GM11168 (cell line): Measurements from ENCODE around the gene ZNF786.
"Not testable (repeated sequence)": the region's sequence is repeated elsewhere in the genome, so short reads cannot be mapped to it uniquely, and the experiment has no call there.

ENCODE experiments used
- in situ Hi-C: fragments of 300-500 bp; cut with MboI; formaldehyde crosslinking; loops from one replicate; pipeline ENCODE4 v1.12.0; 2022; ENCODE audit warnings: low sequenced_read_pairs; ENCODE audit not compliant: unreplicated experiment

ZNF786 gene

DNA sequence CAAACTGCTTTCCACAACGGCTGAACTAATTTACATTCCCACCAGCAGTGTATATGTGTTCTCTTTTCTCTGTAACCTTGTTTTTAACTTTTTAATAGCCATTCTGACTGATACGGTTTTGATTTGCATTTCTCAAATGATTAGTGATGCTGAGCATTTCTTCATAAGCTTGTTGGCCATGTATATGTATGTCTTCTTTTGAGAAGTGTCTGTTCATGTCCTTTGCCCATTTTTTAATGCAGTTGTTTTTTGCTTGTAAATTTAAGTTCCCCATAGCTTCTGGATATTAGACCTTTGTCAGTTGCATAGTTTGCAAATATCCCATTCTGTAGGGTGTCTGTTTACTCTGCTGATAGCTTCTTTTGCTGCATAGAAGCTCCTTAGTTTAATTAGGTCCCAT, 6.1 kb downstream of the ZNF786 start:
- in situ Hi-C loops = no loop called here

- in situ Hi-C loops = no loop called here
These were observed 8.6 kb downstream of the ZNF786 start for GRCh38 chr7:149081914-149082313.

DNA sequence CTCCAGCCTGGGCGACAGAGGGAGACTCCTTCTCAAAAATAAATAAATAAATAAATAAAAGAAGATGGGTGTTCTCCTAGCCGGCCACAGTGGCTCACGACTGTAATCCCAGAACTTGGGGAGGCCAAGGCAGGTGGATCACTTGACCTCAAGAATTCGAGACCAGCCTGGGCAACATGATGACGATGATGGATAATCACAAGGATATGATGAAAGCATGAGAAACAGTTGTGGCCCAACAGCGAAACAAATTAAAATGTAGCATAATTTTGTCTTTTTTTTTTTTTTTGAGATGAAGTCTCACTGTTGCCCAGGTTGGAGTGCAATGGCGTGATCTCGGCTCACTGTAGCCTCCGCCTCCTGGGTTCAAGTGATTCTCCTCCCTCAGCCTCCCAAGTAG, 12.9 kb downstream of the ZNF786 start:
- in situ Hi-C loops = no loop called here

- in situ Hi-C loops = no loop called here
These were observed 15.2 kb downstream of the ZNF786 start for GRCh38 chr7:149075286-149075685.

DNA sequence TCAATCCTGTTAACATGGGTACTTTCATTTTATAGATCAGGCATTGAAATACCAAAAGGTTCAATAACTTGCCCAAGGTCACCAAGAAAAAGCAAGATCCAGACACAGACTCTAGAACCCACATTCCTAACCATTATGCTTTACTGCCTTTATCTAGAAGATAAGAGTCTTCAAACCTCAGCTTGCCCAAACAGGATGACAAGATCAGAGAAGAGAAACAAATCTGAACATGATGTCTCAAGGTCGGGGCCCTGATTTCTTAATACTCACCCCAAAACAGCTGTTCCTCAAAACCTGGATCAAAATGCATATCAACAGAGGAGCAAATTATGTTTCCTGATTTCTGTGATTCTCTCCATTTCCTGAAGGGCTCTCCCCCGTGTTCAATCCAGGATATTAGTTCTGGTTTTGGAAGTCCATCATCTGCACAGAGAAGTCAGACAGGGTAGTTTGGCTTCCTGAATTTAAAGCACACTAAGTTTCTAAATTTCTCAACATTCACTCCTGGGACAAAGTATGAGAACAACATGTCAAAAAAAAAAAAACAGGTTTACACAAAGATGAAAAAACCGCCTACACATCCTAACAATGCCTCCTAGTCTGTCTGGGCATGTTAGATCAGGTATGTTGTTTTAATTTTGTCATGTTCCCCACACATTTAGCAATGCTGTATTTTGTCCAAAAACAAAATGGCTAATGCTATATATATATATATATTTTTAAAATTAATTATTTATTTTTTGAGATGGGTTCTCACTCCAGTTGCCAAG, 16.2 kb downstream of the ZNF786 start:
- in situ Hi-C loops = no loop called here

- in situ Hi-C loops = no loop called here
These were observed 18.1 kb downstream of the ZNF786 start for GRCh38 chr7:149072438-149072775.

DNA sequence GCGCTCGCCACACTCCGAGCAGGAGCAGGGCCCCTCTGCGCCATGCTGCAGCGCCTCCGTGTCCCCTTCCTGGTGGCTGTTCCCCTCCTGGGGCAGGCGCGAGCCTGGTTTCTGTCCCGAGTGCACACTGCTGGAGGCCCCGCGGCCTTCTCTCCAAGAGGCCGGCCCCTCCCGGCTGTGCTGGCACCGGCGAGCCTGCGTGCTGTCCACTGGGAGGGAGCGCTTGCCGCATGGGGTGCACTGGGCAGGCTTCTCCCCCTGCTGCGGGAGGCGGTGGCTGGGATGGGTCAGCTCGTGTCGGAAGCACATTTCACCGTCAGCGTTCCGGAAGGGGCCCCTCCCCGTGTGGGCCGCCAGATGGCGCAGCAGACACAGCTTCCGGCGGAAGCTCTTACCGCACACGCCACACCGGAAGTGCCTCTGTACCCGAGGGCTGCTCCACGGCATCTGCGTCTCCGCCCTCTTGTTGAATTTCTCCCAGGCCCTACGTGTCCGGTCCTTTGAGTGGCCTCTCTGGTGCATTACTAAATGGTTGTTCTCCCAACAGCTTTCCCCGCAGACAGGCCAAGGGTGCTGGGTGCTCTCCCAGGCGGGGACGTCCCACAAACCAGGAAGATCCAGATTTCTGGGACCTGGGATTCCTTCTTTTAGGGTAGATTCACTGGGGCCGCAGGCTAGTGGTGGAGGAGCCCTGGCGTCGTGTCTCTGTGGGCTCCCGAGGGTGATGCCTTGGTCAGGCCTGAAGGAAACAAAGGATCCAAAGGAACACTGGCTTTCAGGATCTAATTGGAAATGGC, 18.7 kb downstream of the ZNF786 start:
- in situ Hi-C loops = no loop called here

- in situ Hi-C loops = no loop called here
These were observed 19.3 kb downstream of the ZNF786 start for GRCh38 chr7:149071182-149071635.

GRCh38 chr7:149070372-149071125, 20.0 kb downstream of the ZNF786 start:
- in situ Hi-C loops = no loop called here

- in situ Hi-C loops = no loop called here
These were observed 22.6 kb downstream of the ZNF786 start for GRCh38 chr7:149067869-149068268.

DNA sequence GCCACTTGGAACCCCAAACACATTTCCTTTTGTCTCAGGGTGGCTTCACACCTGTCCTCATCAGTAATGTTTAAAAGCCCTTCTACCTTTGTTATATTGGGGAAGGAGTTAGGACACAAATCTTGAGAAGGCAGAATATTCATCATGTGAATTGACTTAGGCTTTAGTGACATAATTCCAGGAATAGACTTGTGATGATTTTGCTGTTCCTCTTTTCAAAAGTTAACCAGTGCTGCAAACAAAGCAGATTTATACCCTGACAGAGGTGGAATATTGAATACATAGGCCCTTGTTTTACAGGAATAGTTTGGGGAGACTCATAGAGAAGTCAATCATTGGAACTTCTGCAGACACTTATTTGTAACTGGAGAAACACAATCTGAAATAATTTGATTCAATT, 27.0 kb downstream of the ZNF786 start:
- in situ Hi-C loops = no loop called here

DNA sequence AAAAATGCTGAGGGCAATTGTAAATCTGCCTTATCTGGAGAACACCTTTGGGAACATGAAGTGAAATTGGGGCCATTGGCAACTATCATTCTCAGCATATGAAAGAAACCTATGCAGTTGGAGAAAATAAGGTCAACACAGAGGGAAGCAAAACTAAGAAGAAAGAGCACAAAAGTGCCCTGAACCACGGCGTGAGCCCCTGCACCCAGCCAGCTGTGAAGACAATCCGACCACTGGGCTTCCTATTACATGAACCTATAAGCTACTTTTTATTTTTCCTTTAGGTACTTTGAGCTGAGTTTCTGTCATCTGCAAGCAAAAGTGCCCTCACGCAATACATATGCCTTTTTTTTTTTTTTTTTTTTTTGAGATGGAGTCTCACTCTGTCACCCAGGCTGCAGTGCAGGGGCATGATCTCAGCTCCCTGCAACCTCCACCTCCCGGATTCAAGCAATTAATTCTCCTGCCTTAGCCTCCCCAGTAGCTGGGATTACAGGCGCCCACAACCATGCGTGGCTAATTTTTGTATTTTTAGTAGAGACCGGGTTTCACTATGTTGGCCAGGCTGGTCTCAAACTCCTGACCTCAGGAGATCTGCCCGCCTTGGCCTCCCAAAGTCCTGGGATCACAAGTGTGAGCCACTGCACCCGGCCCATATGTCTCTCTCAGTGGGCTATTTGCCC, 28.2 kb downstream of the ZNF786 start:
- in situ Hi-C loops = not testable (repeated sequence)

GRCh38 chr7:149060156-149060555, 30.4 kb downstream of the ZNF786 start:
- in situ Hi-C loops = no loop called here

GRCh38 chr7:149053885-149054284, 36.6 kb downstream of the ZNF786 start:
- in situ Hi-C loops = no loop called here

DNA sequence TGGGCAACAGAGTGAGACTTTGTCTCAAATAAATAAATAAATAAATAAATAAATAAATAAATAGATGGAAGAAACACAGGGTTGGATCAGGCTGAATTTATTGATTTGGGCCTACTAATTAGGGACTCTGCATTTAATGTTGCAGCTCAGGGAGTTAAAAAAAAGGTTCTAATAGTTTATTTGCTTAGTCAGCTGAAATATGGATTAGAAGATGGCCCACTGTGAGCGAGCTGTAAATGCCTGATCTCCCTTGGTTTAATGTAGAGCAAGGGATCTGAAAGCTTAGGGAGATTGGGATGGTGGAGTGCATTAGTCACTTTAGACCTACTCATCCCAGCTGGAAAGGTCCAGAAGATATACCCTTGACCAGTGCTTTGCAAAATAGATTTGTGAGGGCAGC, 37.1 kb downstream of the ZNF786 start:
- in situ Hi-C loops = no loop called here

DNA sequence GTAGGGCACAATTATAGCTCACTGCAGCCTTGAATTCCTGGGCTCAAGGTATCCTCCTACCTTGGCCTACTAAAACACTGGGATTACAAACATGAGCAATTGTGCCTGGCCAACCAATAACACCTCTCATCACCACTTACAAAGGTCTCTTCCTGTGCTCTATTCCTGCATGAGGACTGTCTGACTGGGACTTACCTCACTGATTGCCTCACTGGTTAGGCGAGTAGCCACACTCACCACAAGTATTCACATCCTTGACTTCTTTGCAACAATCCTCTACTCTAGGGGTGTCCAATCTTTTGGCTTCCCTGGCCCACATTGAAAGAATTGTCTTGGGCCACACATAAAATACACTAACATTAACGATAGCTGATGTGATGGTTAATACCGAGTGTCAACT, 39.6 kb downstream of the ZNF786 start:
- in situ Hi-C loops = no loop called here

- in situ Hi-C loops = no loop called here
These were observed 41.7 kb downstream of the ZNF786 start for GRCh38 chr7:149048805-149049204.

DNA sequence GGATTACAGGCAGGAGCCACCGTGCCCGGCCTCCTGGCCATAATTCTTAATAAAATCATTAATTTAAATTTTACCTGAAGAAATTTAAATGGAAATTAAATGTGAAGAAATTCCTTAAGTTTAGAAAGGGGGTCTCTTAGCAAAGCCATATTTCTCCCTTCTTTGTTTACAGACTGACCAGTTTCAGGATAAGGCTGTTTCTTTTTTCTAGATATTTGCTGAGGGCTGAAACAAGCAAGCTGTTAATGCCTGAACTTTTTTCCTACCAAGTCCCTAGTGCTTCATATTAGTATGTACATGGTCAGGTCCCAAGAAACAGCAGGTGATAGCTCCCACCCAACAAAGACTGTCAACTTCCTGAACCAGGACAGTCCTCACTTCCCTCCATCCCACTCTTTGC, 44.1 kb downstream of the ZNF786 start:
- in situ Hi-C loops = no loop called here

- in situ Hi-C loops = no loop called here
These were observed 46.6 kb downstream of the ZNF786 start for GRCh38 chr7:149043936-149044335.

DNA sequence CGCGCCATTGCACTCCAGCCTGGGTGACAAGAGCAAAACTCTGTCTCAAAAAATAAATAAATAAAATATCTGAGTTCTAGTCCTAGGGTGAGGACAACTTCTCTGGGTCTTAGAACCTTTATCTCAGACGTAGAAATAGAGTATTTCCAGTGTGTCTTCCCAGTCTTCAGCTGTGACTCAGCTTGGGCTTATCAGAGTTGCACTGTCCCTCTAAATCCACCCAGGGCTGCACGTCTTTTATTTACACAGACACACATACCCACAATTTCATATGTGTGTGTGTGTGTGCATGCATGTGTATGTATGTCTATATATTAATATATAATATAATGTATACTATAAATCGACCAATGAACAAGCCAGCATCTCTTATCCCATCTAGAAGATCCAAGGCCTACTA, 49.2 kb downstream of the ZNF786 start:
- in situ Hi-C loops = no loop called here
